HepG2 (cell line): ENCODE results near the gene JMJD7. TPM values are rescaled to one million over a fixed set of nuclear protein-coding genes. Genes with fewer than 3 reads are reported as not detected.

Source experiments
- ATAC-seq: fragments of 200-7000 bp; cut with Tn5 transposase; 3 replicates; pipeline ENCODE4 v1.9.1; 2020; ENCODE audit warnings: mild to moderate bottlenecking, moderate library complexity
- BruUV-seq: library from RNA; stranded (reverse); fragments of 400-500 nt; replicated peaks from 2 replicates; lab custom pipeline; 2021; lab: Mats Ljungman, UMichigan
- CTCF ChIA-PET: fragments of 300-600 bp; formaldehyde crosslinking; extraction: SDS; loops from one replicate; lab custom pipeline; 2021; ENCODE audit warnings: low total read pairs, inconsistent platforms, low intra/inter-chr PET ratio; lab: Yijun Ruan, JAX
- POLR2A ChIA-PET: fragments of 350-600 bp; sonication (Branson Sonifier 250); formaldehyde crosslinking; loops from one replicate; lab custom pipeline; 2020; ENCODE audit warnings: antibody characterized with exemption, inconsistent platforms; lab: Yijun Ruan, JAX
- DNase-seq: peaks from one replicate; pipeline ENCODE4 v3.0.0-alpha.2; 2015; ENCODE audit warnings: low spot score
- FAIRE-seq: peaks from 3 replicates; lab custom pipeline; 2011; peaks lifted over from hg19 to GRCh38; lab: Jason Lieb, UNC
- H2AFZ ChIP-seq: one replicate; pipeline ENCODE4 v1.6.1; 2011; ENCODE audit warnings: low read length, inconsistent platforms
- H3K27ac ChIP-seq: fragments of 300-600 bp; 3 replicates; pipeline ENCODE4 v1.8.0; 2011; ENCODE audit warnings: mixed run types, mild to moderate bottlenecking, mixed read lengths, low read length, inconsistent platforms; ENCODE audit not compliant: insufficient read depth; ENCODE audit errors: extremely low read length
- H3K27me3 ChIP-seq, 2 experiments: fragments of 200-600 bp in 1 of 2; 2 replicates in 1 of 2; 3 replicates in 1 of 2; pipeline versions ENCODE4 v1.6.0 to v1.8.0; 2011; ENCODE audit warnings: low read length in 2 of 2, mild to moderate bottlenecking in 2 of 2, moderate library complexity in 2 of 2, inconsistent platforms in 1 of 2; ENCODE audit not compliant: insufficient read depth in 2 of 2, control insufficient read depth in 1 of 2
- H3K36me3 ChIP-seq, 2 experiments: fragments of 200-600 bp in 1 of 2; replicated peaks in 1 of 2; 2 replicates in 1 of 2; 3 replicates in 1 of 2; pipeline versions ENCODE4 v1.5.1 to v1.8.0; 2011; ENCODE audit warnings: low read length in 2 of 2, inconsistent platforms in 1 of 2; ENCODE audit not compliant: insufficient read depth in 2 of 2, control insufficient read depth in 1 of 2
- H3K4me1 ChIP-seq: 2 replicates; pipeline ENCODE4 v1.5.1; 2012; ENCODE audit warnings: low read length, inconsistent platforms; ENCODE audit not compliant: insufficient read depth
- H3K4me2 ChIP-seq: 2 replicates; pipeline ENCODE4 v1.6.0; 2011; ENCODE audit warnings: low read depth, low read length, inconsistent platforms
- H3K4me3 ChIP-seq, 3 experiments: fragments of 200-600 bp in 1 of 3; sonication (generic), shearing (Covaris generic) in 1 of 3; replicated peaks in 1 of 3; 2 replicates each; pipeline ENCODE4 v1.5.1; 2011 to 2016; ENCODE audit warnings: low read length in 3 of 3, inconsistent platforms in 2 of 3, low read depth in 2 of 3, mild to moderate bottlenecking in 2 of 3, control low read depth in 1 of 3, mixed read lengths in 1 of 3; ENCODE audit not compliant: insufficient read depth in 1 of 3
- H3K79me2 ChIP-seq: one replicate; pipeline ENCODE4 v1.6.1; 2011; ENCODE audit warnings: low read length, inconsistent platforms; ENCODE audit not compliant: insufficient read depth
- H3K9ac ChIP-seq: 2 replicates; pipeline ENCODE4 v1.6.0; 2011; ENCODE audit warnings: mild to moderate bottlenecking, low read depth, low read length, inconsistent platforms; ENCODE audit not compliant: insufficient read depth
- H3K9me3 ChIP-seq: 2 replicates; pipeline ENCODE4 v1.5.1; 2012; ENCODE audit warnings: mild to moderate bottlenecking, low read length
- H4K20me1 ChIP-seq: 2 replicates; pipeline ENCODE4 v1.6.0; 2011; ENCODE audit warnings: inconsistent platforms, mild to moderate bottlenecking, low read length, moderate library complexity; ENCODE audit not compliant: insufficient read depth
- CHCHD3 ChIP-seq: sonication (generic); formaldehyde crosslinking; IDR thresholded peaks from 2 replicates; pipeline ENCODE4 v1.8.0; 2022; ENCODE audit warnings: mild to moderate bottlenecking, missing genetic modification reagents, moderate library complexity
- MIER2 ChIP-seq: IDR thresholded peaks from 2 replicates; pipeline ENCODE4 v1.6.1; 2016; ENCODE audit warnings: missing biosample characterization, missing genetic modification reagents
- ZNF335 ChIP-seq: sonication (generic); formaldehyde crosslinking; IDR thresholded peaks from 2 replicates; pipeline ENCODE4 v1.4.0; 2020; ENCODE audit warnings: missing genetic modification reagents
- ZNF7 ChIP-seq: IDR thresholded peaks from 2 replicates; pipeline ENCODE4 v1.6.1; 2016; ENCODE audit warnings: missing biosample characterization, missing genetic modification reagents
- WGBS: methylation state at CpG from one replicate; pipeline ENCODE4 v1.1.6; 2017; ENCODE audit warnings: low lambda C conversion rate; 5-methylcytosine and 5-hydroxymethylcytosine counted together
- in situ Hi-C: cut with HindIII; loops from 2 replicates; pipeline ENCODE4 v1.10.0; 2017; ENCODE audit warnings: low pct_unique_long_range_greater_than_20kb; ENCODE audit not compliant: extremely low pct_ligation_motif_present
- intact Hi-C: fragments of 100-400 bp; cut with micrococcal nuclease; formaldehyde crosslinking; loops from one replicate; pipeline ENCODE4 v1.10.0; 2022; ENCODE audit not compliant: unreplicated experiment
- polyA plus RNA-seq, 8 experiments: library from polyadenylated mRNA; depleted of rRNA in 3 of 8; stranded (reverse) in 7 of 8; unstranded in 1 of 8; fragments of >200 nt; fragmentation: Illumina TruSeq in 4 of 8; extraction: Trizol in 4 of 8; gene quantifications; 2 replicates each; pipeline versions ENCODE4 v1.2.1 to v1.2.3, GENCODE V29; 2011 to 2016; ENCODE audit warnings: low read depth in 4 of 8, missing spikeins in 1 of 8, mixed read lengths in 1 of 8; ENCODE audit not compliant: insufficient read depth in 1 of 8
- total RNA-seq, 5 experiments: library from RNA; depleted of rRNA; stranded (reverse); fragments of >200 nt; fragmentation: Illumina TruSeq; extraction: Trizol; gene quantifications; 2 replicates each; pipeline ENCODE4 v1.2.3, GENCODE V29; 2016; ENCODE audit warnings: low read depth in 1 of 5
- TF ChIP-seq, protein P1 (sequence below): sonication (generic); formaldehyde crosslinking; IDR thresholded peaks from 2 replicates; pipeline ENCODE4 v1.4.0; 2020; ENCODE audit warnings: missing genetic modification reagents, borderline replicate concordance

Gene JMJD7
- total and polyA plus RNA-seq, 2 of the 13 experiments (the other 11 are each of a cell fraction or from before 2014, with no cell fraction given): 6.4 to 7.1 TPM

DNA sequence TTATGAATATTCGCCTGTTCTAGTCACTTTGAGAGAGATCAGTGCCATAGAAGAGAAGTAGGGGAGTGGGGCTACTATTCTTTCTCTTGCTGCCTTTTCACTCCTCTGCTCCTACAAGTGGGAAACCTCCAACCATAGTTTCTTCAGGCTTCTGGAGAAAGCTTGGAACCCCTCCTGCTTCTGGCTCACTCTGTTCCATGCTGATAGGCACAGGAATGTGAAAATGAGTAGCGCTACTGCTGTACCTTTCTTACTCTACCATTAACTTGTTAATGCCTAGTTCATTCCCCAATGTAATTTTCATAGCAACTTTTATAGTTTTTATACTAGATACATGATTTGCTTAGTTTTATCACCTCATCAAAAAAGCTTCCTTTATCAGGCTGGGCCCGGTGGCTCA lies 26.7 kb upstream of the JMJD7 start (continued):
- TF ChIP-seq, protein P1, sequence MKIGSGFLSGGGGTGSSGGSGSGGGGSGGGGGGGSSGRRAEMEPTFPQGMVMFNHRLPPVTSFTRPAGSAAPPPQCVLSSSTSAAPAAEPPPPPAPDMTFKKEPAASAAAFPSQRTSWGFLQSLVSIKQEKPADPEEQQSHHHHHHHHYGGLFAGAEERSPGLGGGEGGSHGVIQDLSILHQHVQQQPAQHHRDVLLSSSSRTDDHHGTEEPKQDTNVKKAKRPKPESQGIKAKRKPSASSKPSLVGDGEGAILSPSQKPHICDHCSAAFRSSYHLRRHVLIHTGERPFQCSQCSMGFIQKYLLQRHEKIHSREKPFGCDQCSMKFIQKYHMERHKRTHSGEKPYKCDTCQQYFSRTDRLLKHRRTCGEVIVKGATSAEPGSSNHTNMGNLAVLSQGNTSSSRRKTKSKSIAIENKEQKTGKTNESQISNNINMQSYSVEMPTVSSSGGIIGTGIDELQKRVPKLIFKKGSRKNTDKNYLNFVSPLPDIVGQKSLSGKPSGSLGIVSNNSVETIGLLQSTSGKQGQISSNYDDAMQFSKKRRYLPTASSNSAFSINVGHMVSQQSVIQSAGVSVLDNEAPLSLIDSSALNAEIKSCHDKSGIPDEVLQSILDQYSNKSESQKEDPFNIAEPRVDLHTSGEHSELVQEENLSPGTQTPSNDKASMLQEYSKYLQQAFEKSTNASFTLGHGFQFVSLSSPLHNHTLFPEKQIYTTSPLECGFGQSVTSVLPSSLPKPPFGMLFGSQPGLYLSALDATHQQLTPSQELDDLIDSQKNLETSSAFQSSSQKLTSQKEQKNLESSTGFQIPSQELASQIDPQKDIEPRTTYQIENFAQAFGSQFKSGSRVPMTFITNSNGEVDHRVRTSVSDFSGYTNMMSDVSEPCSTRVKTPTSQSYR (CRISPR knock-in tag): no peak

DNA sequence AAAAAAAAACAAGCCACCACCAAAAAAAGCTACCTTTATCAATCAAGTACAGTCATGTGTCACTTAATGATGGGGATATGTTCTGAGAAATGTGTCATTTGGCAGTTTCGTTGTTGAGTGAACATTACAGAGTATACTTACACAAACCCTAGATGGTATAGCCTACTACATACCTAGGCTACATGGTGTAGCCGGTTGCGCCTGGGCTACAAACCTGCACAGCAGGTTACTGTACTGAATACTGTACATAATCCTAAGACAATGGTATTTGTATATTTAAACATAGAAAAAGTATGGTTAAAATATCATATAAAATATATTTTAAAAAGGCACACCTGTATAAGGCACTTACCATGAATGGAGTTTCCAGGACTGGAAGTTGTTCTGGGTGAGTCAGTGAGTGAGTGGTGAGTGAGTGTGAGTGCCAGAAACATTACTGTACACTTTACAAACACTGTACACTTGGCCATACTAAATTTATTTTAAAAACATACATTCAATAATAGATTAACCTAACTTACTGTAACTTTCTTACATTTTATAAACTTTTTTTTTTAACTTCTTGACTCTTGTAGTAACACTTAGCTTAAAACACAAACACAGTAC lies 25.9 kb upstream of the JMJD7 start:
- no peaks in the 10 kb centered on the region for H3K9me3 ChIP-seq
- FAIRE-seq: no peak
- H3K4me2 ChIP-seq: no peak overlapping the region
- no peak overlapping the region for H3K4me3 ChIP-seq
- ChIA-PET POLR2A (no interaction called here), CTCF (no interaction called here)
- no peaks in the 10 kb centered on the region for H4K20me1 ChIP-seq
- in situ Hi-C loops: no loop called here
- H3K79me2 ChIP-seq: no peaks in the 10 kb centered on the region
- WGBS: 100% methylated on average over 3 of the region's 3 CpGs
- no peak for TF ChIP-seq ZNF7 (CRISPR knock-in tag)
- no peak for TF ChIP-seq MIER2
- TF ChIP-seq ZNF335 (CRISPR knock-in tag): no peak
- TF ChIP-seq CHCHD3 (CRISPR knock-in tag): no peak
- peaks cover 22% of the 10 kb centered on the region for H3K4me1 ChIP-seq
- no peak overlapping the region for H3K27ac ChIP-seq
- H2AFZ ChIP-seq: no peak overlapping the region
- BruUV-seq: no TSS peak
- intact Hi-C loops: no loop called here
- no peaks in the 10 kb centered on the region for H3K27me3 ChIP-seq
- DNase-seq: no peak
- no peak overlapping the region for H3K9ac ChIP-seq
- no peak for ATAC-seq
- H3K36me3 ChIP-seq: no peaks in the 10 kb centered on the region
